Muscle of leg (tissue), 11 donors: ENCODE results near the gene RASGEF1B. TPM values are rescaled to one million over a fixed set of nuclear protein-coding genes. Genes with fewer than 3 reads are reported as not detected.
A peak's percentile ranks its signal among the peaks of the same experiment; 100 is the strongest.
"Not testable (repeated sequence)": the region's sequence is repeated elsewhere in the genome, so short reads cannot be mapped to it uniquely, and the experiment has no call there.

Source experiments
- DNase-seq: peaks from one replicate; pipeline ENCODE4 v3.0.0; 2013
- H3K27ac ChIP-seq: one replicate; pipeline ENCODE4 v1.5.1; 2013; ENCODE audit warnings: mild to moderate bottlenecking, low read length, control low read depth
- H3K27me3 ChIP-seq: one replicate; pipeline ENCODE4 v1.6.1; 2013; ENCODE audit warnings: low read length; ENCODE audit not compliant: control insufficient read depth, insufficient read depth
- H3K36me3 ChIP-seq: one replicate; pipeline ENCODE4 v1.6.1; 2013; ENCODE audit warnings: low read length; ENCODE audit not compliant: control insufficient read depth, insufficient read depth
- H3K4me1 ChIP-seq: one replicate; pipeline ENCODE4 v1.6.1; 2013; ENCODE audit warnings: low read length; ENCODE audit not compliant: control insufficient read depth, insufficient read depth
- H3K4me3 ChIP-seq: one replicate; pipeline ENCODE4 v1.5.1; 2013; ENCODE audit warnings: low read length, control low read depth
- H3K9me3 ChIP-seq: replicated peaks from 2 replicates; pipeline ENCODE4 v1.6.1; 2013; ENCODE audit warnings: low read depth, low read length; ENCODE audit not compliant: control insufficient read depth
- WGBS: methylation state at CpG from one replicate; pipeline ENCODE4 v1.1.5; 2013; ENCODE audit warnings: missing lambda C conversion rate; ENCODE audit not compliant: insufficient coverage; 5-methylcytosine and 5-hydroxymethylcytosine counted together
- polyA plus RNA-seq, 8 donors: library from polyadenylated mRNA; unstranded; fragments of 120-200 nt; gene quantifications; one replicate each; pipeline versions ENCODE4 v1.2.1 to v1.2.3, GENCODE V29; 2013; ENCODE audit warnings: inconsistent platforms in 1 of 8, low replicate concordance in 1 of 8; ENCODE audit not compliant: insufficient read length in 8 of 8, insufficient read depth in 1 of 8
- total RNA-seq: library from RNA; stranded (reverse); fragments of 120-200 nt; gene quantifications from one replicate; pipeline ENCODE4 v1.2.4, GENCODE V29; 2013

RASGEF1B gene
- total and polyA plus RNA-seq, 9 donors: 2.8 to 6.0 (median 3.5) TPM

- DNase-seq: peak; percentile 61
- no peaks in the 10 kb centered on the region for H3K4me1 ChIP-seq
- no peak overlapping the region for H3K27ac ChIP-seq
- no peak overlapping the region for H3K4me3 ChIP-seq
- WGBS: no CpG with 5 or more reads among the region's 6 CpGs
- no peaks in the 10 kb centered on the region for H3K27me3 ChIP-seq
- H3K36me3 ChIP-seq: no peaks in the 10 kb centered on the region
- H3K9me3 ChIP-seq: no peaks in the 10 kb centered on the region
Observed at GRCh38 chr4:81421346-81422218, 50.1 kb downstream of the RASGEF1B start.

- no peaks in the 10 kb centered on the region for H3K27me3 ChIP-seq
- WGBS: no CpG with 5 or more reads among the region's 1 CpG
- H3K36me3 ChIP-seq: no peaks in the 10 kb centered on the region
- no peak overlapping the region for H3K27ac ChIP-seq
- no peak for DNase-seq
- no peaks in the 10 kb centered on the region for H3K9me3 ChIP-seq
- no peaks in the 10 kb centered on the region for H3K4me1 ChIP-seq
- no peak overlapping the region for H3K4me3 ChIP-seq
Observed at GRCh38 chr4:81418572-81418971, 53.1 kb downstream of the RASGEF1B start.

- H3K9me3 ChIP-seq: no peaks in the 10 kb centered on the region
- no peaks in the 10 kb centered on the region for H3K27me3 ChIP-seq
- 69% methylated on average over 4 of the region's 4 CpGs for WGBS
- H3K4me1 ChIP-seq: no peaks in the 10 kb centered on the region
- H3K36me3 ChIP-seq: no peaks in the 10 kb centered on the region
- no peak overlapping the region for H3K27ac ChIP-seq
- H3K4me3 ChIP-seq: no peak overlapping the region
- DNase-seq: peak; percentile 43
Observed at GRCh38 chr4:81412946-81413495, 58.7 kb downstream of the RASGEF1B start.

- no peaks in the 10 kb centered on the region for H3K27me3 ChIP-seq
- H3K4me3 ChIP-seq: no peak overlapping the region
- H3K36me3 ChIP-seq: no peaks in the 10 kb centered on the region
- 100% methylated on average over 1 of the region's 2 CpGs for WGBS
- DNase-seq: no peak
- no peaks in the 10 kb centered on the region for H3K4me1 ChIP-seq
- no peak overlapping the region for H3K27ac ChIP-seq
- no peaks in the 10 kb centered on the region for H3K9me3 ChIP-seq
Observed at GRCh38 chr4:81410680-81411079, 61.0 kb downstream of the RASGEF1B start.

- 77% methylated on average over 3 of the region's 4 CpGs for WGBS
- Histone ChIP-seq H3K9me3 (no peaks in the 10 kb centered on the region), H3K36me3 (no peaks in the 10 kb centered on the region), H3K27ac (no peak overlapping the region), H3K27me3 (no peaks in the 10 kb centered on the region), H3K4me1 (no peaks in the 10 kb centered on the region), H3K4me3 (no peak overlapping the region)
- DNase-seq: no peak
Observed at GRCh38 chr4:81409836-81410235, 61.9 kb downstream of the RASGEF1B start.

GRCh38 chr4:81408341-81408740, 63.4 kb downstream of the RASGEF1B start:
- no peaks in the 10 kb centered on the region for H3K36me3 ChIP-seq
- H3K4me1 ChIP-seq: no peaks in the 10 kb centered on the region
- H3K4me3 ChIP-seq: no peak overlapping the region
- no peak for DNase-seq
- H3K9me3 ChIP-seq: no peaks in the 10 kb centered on the region
- H3K27ac ChIP-seq: no peak overlapping the region
- no peaks in the 10 kb centered on the region for H3K27me3 ChIP-seq
- 63% methylated on average over 6 of the region's 7 CpGs for WGBS

GRCh38 chr4:81407726-81408125, 64.0 kb downstream of the RASGEF1B start:
- Histone ChIP-seq H3K27me3 (no peaks in the 10 kb centered on the region), H3K4me1 (no peaks in the 10 kb centered on the region), H3K4me3 (no peak overlapping the region), H3K27ac (no peak overlapping the region), H3K9me3 (no peaks in the 10 kb centered on the region), H3K36me3 (no peaks in the 10 kb centered on the region)
- DNase-seq: no peak
- WGBS: 93% methylated on average over 2 of the region's 4 CpGs

- not testable (repeated sequence) for H3K9me3 ChIP-seq, H3K36me3 ChIP-seq, DNase-seq, H3K4me1 ChIP-seq, H3K27ac ChIP-seq, H3K4me3 ChIP-seq, H3K27me3 ChIP-seq
- 80% methylated on average over 9 of the region's 13 CpGs for whole genome bisulfite sequencing
Observed at GRCh38 chr4:81406481-81406880, 65.2 kb downstream of the RASGEF1B start.

GRCh38 chr4:81405900-81406401, 65.8 kb downstream of the RASGEF1B start:
- Histone ChIP-seq H3K9me3 (no peaks in the 10 kb centered on the region), H3K4me1 (no peaks in the 10 kb centered on the region), H3K36me3 (no peaks in the 10 kb centered on the region), H3K27me3 (no peaks in the 10 kb centered on the region), H3K27ac (no peak overlapping the region), H3K4me3 (no peak overlapping the region)
- peak; percentile 89 for DNase-seq
- WGBS: no CpG with 5 or more reads among the region's 4 CpGs

GRCh38 chr4:81404741-81405140, 67.0 kb downstream of the RASGEF1B start:
- 66% methylated on average over 4 of the region's 6 CpGs for WGBS
- no peak overlapping the region for H3K4me3 ChIP-seq
- H3K9me3 ChIP-seq: no peaks in the 10 kb centered on the region

More at GRCh38 chr4:81404741-81405140, 67.0 kb downstream of the RASGEF1B start:
- H3K4me1 ChIP-seq: no peaks in the 10 kb centered on the region
- no peak overlapping the region for H3K27ac ChIP-seq
- no peaks in the 10 kb centered on the region for H3K36me3 ChIP-seq
- DNase-seq: no peak
- no peaks in the 10 kb centered on the region for H3K27me3 ChIP-seq
